NB4 (cell line): ENCODE measurements around the gene TSPAN16.

Experiments used
- POLR2A ChIP-seq: IDR thresholded peaks from 2 replicates; pipeline ENCODE4 v1.6.1; 2011; ENCODE audit warnings: mild to moderate bottlenecking; ENCODE audit not compliant: insufficient read length; ENCODE audit errors: extremely low read depth
- TF ChIP-seq, protein P1 (sequence below): IDR thresholded peaks from one replicate; pipeline ENCODE4 v1.5.1; 2012; ENCODE audit warnings: low read depth, low read length
- TF ChIP-seq, protein P2 (sequence below): IDR thresholded peaks from 2 replicates; pipeline ENCODE4 v1.6.1; 2011; ENCODE audit warnings: low read depth, low read length

- TF ChIP-seq, protein P1, sequence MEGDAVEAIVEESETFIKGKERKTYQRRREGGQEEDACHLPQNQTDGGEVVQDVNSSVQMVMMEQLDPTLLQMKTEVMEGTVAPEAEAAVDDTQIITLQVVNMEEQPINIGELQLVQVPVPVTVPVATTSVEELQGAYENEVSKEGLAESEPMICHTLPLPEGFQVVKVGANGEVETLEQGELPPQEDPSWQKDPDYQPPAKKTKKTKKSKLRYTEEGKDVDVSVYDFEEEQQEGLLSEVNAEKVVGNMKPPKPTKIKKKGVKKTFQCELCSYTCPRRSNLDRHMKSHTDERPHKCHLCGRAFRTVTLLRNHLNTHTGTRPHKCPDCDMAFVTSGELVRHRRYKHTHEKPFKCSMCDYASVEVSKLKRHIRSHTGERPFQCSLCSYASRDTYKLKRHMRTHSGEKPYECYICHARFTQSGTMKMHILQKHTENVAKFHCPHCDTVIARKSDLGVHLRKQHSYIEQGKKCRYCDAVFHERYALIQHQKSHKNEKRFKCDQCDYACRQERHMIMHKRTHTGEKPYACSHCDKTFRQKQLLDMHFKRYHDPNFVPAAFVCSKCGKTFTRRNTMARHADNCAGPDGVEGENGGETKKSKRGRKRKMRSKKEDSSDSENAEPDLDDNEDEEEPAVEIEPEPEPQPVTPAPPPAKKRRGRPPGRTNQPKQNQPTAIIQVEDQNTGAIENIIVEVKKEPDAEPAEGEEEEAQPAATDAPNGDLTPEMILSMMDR, result no peak
- TF ChIP-seq POLR2A, result no peak
- TF ChIP-seq, protein P2, sequence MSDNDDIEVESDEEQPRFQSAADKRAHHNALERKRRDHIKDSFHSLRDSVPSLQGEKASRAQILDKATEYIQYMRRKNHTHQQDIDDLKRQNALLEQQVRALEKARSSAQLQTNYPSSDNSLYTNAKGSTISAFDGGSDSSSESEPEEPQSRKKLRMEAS, result no peak
Observed at GRCh38 chr19:11331502-11331901, 35.5 kb downstream of the TSPAN16 start.
